ENCODE data around the gene FILIP1L. TPM values are rescaled to one million over a fixed set of nuclear protein-coding genes. Genes with fewer than 3 reads are reported as not detected.

Gene FILIP1L
- total and polyA plus RNA-seq, 12 donors, result 5.3 to 33.2 (median 17.4) TPM

DNA sequence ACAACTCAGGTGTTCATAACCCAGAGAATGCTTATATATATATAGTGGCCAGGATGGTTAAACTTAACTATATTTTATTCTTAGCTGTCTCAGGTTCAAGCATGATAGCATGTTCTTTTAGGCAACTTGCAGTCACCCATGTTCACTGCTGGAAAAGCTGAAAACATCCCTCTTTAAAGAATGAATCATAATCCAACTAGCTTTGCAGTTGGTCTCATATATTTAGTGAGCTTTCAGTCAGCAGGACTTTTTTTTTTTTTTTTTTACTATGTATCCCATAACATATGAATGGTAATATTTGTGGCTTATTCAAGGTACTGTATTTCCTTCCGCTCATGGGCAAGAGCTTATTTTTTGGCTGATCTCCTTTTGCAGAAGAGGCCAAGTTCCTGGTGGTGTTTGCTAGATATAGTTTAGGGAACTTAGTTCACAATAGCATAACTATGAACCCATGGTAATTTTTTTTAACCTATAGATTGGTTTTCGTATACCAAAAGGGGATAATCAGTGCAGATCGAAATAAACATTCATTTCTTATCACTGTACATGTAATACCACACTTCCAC, 219.1 kb downstream of the FILIP1L start:
- Histone ChIP-seq H3K9me3 (replicated peaks in 1 of 3) (no peaks in the 10 kb centered on the region), H3K4me3 (no peak overlapping the region), H3K36me3 (replicated peaks in 1 of 2) (no peaks in the 10 kb centered on the region), H3K4me1 (replicated peaks in 1 of 2) (no peaks in the 10 kb centered on the region), H3K27me3 (no peaks in the 10 kb centered on the region), H3K27ac (peak overlapping the region in 1 of 5 donors; percentile 62)
- no peak for DNase-seq
- WGBS, 4 donors, result 81 to 94% (median 84%) methylated on average over 3 of the region's 3 CpGs
- intact Hi-C loops (cut with DNase I), result no loop called here
- TF ChIP-seq, protein P1, sequence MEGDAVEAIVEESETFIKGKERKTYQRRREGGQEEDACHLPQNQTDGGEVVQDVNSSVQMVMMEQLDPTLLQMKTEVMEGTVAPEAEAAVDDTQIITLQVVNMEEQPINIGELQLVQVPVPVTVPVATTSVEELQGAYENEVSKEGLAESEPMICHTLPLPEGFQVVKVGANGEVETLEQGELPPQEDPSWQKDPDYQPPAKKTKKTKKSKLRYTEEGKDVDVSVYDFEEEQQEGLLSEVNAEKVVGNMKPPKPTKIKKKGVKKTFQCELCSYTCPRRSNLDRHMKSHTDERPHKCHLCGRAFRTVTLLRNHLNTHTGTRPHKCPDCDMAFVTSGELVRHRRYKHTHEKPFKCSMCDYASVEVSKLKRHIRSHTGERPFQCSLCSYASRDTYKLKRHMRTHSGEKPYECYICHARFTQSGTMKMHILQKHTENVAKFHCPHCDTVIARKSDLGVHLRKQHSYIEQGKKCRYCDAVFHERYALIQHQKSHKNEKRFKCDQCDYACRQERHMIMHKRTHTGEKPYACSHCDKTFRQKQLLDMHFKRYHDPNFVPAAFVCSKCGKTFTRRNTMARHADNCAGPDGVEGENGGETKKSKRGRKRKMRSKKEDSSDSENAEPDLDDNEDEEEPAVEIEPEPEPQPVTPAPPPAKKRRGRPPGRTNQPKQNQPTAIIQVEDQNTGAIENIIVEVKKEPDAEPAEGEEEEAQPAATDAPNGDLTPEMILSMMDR (IDR thresholded peaks at IDR 0.05), result no peak
- no peak for TF ChIP-seq POLR2A (IDR thresholded peaks at IDR 0.05)

DNA sequence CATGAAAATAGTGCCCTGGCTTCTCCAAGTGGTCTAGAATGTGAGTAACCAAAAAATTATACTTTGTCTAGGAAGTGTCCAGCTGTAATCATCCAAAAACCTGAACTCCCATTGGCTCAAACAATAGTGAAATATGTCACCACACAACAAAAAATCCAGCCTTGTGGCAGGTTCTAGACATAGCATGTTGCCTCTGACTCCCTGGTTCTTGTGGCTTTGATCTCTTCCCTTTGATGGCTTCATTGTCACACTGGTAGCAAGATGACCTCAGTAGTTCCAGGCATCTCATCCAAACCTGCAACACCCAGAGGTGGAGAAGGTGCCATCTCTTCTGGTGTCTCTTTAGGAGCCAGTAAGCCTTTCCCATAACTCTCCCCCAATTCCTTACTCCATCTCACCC, 222.0 kb downstream of the FILIP1L start:
- intact Hi-C loops (cut with DNase I), result no loop called here

DNA sequence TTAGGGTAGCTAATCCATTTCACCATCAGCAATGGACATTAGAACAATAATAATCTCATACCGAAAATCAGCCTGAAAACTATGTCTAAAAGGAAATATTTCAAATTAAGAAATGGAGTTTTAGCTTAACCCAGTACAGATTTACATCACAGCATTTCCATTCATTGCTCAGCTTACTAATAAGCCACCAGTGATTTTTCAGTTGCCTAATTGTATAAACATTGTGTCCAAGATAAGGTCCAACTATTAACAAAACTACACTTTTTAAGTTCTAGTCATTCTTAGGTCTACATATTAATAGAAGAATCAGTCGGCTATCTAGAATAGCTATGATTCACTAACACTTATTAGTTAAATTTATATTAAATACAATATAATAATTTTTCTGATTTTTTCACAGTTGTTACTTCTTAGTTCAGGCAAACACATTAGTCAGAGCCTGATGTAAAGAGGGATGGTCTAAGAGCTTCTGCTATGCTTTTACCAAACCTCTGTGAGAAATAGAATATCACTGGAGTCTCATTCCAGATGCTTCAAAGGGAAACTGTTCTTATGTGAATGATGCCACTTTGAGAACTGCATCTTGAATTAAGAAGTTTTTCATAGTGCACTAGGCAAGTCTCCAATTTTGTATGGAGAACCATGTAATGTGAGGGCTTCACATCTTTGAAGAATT, 222.6 kb downstream of the FILIP1L start:
- Histone ChIP-seq H3K27me3 (no peaks in the 10 kb centered on the region), H3K9me3 (replicated peaks in 1 of 3) (no peaks in the 10 kb centered on the region), H3K27ac (no peak overlapping the region), H3K4me3 (no peak overlapping the region), H3K4me1 (replicated peaks in 1 of 2) (peaks cover 0 to 10% of the 10 kb centered on the region in 2 donors), H3K36me3 (replicated peaks in 1 of 2) (no peaks in the 10 kb centered on the region)
- TF ChIP-seq, protein P1 (IDR thresholded peaks at IDR 0.05), result no peak
- TF ChIP-seq POLR2A (IDR thresholded peaks at IDR 0.05), result no peak
- WGBS, 4 donors, result 95 to 98% (median 97%) methylated on average over 2 of the region's 2 CpGs
- intact Hi-C loops (cut with DNase I), result no loop called here
- no peak for DNase-seq

More for the DNA sequence above, 222.0 kb downstream of the FILIP1L start:
- no peak for DNase-seq
- Histone ChIP-seq H3K4me3 (no peak overlapping the region), H3K4me1 (replicated peaks in 1 of 2) (peaks cover 0 to 10% of the 10 kb centered on the region in 2 donors), H3K9me3 (replicated peaks in 1 of 3) (no peaks in the 10 kb centered on the region), H3K27me3 (no peaks in the 10 kb centered on the region), H3K36me3 (replicated peaks in 1 of 2) (no peaks in the 10 kb centered on the region), H3K27ac (no peak overlapping the region)
- TF ChIP-seq, protein P1 (IDR thresholded peaks at IDR 0.05), result no peak
- TF ChIP-seq POLR2A (IDR thresholded peaks at IDR 0.05), result no peak

- WGBS, 4 donors, result 95 to 100% (median 96%) methylated on average over 3 of the region's 3 CpGs
- no peak for DNase-seq
- H3K4me3 ChIP-seq, result no peak overlapping the region
- no peaks in the 10 kb centered on the region for H3K36me3 ChIP-seq (replicated peaks in 1 of 2)
- H3K4me1 ChIP-seq (replicated peaks in 1 of 2), result peaks cover 16 to 40% of the 10 kb centered on the region in 2 donors
- no peaks in the 10 kb centered on the region for H3K27me3 ChIP-seq
- no peaks in the 10 kb centered on the region for H3K9me3 ChIP-seq (replicated peaks in 1 of 3)
- intact Hi-C loops (cut with DNase I), result no loop called here
- H3K27ac ChIP-seq, result no peak overlapping the region
- TF ChIP-seq, protein P1 (IDR thresholded peaks at IDR 0.05), result peak in 2 of 6 experiments; percentile 9 to 11
- no peak for TF ChIP-seq POLR2A (IDR thresholded peaks at IDR 0.05)
Observed at GRCh38 chr3:99885851-99886250, 228.4 kb downstream of the FILIP1L start.

Data from adrenal gland (tissue), 12 donors.